Stimulated activated CD8-positive, alpha-beta memory T cell treated with anti-CD3 and anti-CD28 coated beads, Interleukin-4, amount 100 ng/mL, for 48 hours (primary cell): ENCODE measurements around the gene ERCC4.

Source experiments
- DNase-seq: peaks from one replicate; pipeline ENCODE4 v3.0.0-alpha.2; 2020

Gene ERCC4

GRCh38 chr16:13950821-13951547 lies 31.0 kb downstream of the ERCC4 start:
- DNase-seq, result no peak

- DNase-seq, result no peak
Measured at GRCh38 chr16:13951611-13952010, 31.7 kb downstream of the ERCC4 start.

DNA sequence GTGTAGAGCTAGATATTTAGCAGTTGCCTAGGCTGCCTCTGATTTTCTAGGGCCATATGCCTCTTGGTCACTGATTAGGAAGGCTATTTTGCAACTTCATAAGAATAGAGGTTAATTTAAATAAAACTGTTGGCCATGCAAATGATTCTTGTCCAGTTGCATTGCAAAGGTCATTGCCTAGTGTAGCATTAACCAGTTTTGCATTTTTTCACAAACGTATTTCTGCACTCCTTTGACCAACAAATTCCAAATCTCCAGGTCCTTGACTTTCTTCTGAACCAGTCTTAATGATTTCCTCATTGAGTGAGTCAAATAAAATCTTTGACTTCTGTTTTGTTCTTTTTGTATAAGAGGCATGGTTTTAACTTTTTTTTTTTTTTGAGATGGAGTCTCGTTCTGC lies 33.5 kb downstream of the ERCC4 start:
- no peak for DNase-seq

- DNase-seq, result no peak
Measured at GRCh38 chr16:13956635-13957196, 36.8 kb downstream of the ERCC4 start.

DNA sequence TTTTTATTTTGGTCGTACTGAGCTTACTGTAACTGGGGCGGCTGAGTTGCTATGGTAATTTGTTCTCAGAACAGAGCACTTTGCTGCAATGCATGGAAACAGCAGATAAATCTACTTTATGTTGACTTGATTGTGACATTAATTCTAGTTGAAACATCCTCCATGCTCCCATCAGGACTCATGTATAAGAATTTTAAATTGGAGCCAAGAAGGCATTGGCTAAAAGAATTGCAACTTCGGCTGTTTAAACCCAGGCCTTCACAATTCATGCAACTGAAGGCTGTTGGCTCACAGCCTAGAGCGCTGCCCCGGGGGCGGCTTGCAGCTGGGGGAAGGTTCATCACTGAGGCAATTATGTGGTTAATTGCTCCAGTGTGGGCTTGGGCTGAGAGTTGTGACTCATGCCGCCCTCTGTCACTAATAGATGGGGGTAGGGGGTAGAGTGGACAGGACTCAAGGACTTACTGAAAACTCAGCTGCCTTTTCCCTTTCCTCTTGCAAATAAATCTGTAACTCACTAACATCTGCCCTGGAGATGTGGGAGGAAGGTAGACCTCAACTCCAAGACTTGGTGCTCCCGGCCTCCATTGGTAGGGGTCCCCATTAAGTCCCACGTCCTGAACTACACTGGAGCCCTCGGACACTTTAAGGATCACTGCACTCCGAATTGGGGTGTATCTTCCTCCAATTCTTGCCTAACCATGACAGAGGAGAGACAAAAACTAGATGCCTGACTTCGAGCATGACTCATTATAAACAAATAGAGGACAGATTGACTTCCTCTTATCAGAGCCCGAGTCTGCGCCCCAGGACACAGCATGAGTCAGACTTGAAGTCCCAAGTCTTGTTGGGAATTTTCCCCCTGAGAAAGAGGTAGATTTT lies 37.5 kb downstream of the ERCC4 start:
- no peak for DNase-seq

DNA sequence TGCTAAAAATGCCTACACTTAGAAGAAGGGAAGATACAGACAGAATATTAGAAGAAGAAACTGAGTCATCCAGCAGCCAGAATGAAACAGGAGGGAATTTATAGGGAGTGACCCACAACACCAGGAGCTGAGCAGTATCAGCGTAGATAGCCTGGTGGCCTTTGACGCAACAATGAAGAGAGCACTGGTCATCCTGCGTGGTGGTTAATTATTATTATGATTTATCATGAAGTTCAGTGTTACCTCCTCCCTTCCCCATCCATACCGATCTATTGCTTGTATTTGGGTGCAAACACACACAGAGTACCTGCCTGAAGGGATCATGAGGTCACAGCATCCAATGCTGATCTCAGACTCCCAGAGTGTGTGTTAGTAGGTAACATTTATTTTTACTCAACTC lies 38.5 kb downstream of the ERCC4 start:
- no peak for DNase-seq

- DNase-seq, result no peak
Measured at GRCh38 chr16:13959626-13960025, 39.7 kb downstream of the ERCC4 start.

DNA sequence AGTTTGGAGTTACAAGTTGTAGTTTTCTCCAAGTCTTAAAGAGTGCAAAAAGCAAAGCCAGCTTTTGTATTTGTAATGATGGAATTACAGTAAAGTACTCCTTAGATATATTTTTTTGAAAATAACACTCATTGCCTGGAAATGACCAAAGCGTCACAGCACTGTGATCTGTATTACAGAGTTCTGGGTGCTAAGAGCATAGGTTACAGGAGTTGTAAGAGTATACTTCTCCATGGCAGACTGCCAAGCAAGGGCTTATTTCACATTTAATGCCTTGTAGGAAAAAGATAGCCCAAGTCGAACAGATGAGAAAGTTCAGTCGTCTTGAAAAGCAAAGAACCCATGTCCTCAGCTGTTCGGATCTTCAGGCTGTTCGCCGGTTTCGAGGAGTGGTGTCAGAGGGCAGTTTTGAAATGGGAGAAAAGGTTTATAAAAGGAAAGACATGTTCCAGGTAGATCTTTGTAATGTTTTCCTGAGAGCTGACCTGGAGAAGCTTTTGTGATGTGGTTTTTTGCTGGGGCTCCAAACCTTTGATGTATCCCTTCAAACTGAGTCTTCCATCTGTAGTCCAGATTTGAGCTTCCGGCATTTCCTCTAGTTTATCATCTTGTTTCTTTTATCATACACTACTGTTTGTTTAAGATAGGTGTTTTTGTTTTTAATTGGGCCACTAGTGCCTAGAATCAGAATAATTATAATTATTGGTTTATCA lies 41.3 kb downstream of the ERCC4 start:
- DNase-seq, result no peak

- DNase-seq, result no peak
Measured at GRCh38 chr16:13962232-13962631, 42.3 kb downstream of the ERCC4 start.

DNA sequence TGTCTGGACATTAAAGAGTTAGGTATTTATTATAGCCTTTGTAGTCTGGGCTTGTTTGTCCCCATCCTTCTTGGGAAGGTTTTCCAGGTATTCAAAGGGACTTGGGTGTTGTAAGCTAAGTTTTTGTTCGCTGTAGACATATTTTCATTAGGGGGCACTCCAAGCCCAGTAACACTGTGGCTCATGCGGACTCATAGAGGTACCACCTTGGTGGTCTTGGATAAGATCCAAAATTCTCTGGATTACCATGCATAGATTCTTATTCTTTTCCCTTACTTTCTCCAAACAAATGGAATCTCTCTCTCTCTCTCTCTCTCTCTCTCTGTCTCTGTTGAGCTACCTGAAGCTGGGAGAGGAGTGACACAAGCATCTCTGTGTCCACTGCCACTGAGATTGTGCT lies 48.9 kb downstream of the ERCC4 start:
- no peak for DNase-seq

DNA sequence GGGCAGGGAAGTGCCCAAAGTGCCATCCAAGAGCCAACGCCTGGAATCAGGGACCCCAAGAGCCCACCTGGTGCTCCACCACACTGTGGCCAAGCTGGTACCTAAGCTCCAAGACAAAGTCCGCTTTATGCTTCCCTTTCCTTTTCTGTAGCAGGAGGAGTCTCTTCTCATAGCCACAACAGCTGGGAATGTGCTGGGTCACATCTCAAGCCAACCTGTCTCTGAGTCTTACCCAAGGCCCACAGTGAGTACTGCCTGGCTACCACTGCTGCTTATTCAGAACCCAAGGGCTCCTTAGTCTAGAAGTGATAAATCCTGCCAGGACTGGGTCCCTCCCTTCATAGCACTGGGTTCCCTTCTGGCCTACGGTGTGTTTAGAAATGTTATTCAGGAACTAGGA lies 49.8 kb downstream of the ERCC4 start:
- no peak for DNase-seq

DNA sequence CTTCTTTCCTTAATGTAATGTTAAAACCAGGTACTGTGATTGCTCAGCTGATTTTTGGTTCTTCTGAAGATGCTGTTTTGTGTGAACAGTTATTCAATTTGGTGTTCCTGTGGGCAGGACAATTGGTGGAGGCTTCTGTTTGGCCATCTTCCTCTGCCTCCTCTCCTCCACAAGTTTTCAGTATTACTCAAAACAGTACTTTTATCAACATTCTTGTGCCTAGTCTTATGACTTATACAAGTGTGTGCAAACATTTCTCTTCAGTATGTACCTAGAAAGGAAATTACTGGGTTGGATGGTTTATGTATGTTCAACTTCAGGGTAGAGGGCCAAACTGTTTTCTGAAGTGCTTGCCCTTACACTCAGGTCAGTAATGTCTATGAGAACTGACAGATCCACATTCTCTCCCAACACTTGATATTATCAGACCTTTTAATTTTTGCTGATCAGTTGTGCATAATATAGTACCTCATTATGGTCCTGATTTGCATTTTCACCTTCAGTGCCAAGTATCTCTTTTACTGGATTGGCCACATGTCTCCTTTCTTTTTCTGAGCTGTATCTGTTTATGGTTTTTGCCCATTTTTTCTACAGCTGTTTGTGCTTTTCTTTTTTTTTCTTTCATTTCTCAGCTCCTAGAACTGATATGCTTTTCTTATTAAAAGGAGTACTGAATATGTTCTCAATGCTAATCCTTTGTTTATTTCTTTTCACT lies 50.9 kb downstream of the ERCC4 start:
- no peak for DNase-seq

DNA sequence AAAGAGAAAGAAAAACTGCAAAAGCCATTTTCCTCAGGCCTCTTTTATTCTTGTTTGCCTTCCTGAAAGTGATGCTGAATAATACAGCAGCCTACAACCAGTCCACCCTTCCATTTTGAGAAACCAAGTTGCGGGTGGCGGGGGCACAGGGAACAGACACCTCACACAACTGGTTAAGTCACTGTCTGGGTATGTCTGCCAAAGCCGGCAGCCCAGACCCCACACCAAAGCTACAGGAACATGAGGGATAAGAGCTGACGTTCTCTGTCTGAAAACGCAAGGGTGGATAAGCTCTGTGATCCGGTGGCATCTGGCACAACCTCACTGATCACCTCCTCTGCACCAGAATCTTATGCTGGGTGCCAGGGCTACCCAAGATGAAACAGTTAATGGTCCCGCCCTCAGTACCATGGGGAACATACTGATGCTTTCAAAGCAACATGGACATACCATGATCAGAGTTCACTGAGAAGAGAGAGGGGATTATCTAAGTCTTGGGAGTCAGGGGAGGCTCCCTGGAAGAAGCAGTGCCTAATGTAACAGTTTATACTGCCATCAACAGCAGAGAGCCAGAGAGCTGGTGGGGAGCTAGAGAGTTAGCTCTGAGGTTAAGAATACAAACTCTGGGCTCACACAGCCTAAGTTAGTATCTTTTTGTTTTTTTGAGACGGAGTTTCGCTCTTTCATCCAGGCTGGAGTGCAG lies 53.5 kb downstream of the ERCC4 start:
- DNase-seq, result no peak

DNA sequence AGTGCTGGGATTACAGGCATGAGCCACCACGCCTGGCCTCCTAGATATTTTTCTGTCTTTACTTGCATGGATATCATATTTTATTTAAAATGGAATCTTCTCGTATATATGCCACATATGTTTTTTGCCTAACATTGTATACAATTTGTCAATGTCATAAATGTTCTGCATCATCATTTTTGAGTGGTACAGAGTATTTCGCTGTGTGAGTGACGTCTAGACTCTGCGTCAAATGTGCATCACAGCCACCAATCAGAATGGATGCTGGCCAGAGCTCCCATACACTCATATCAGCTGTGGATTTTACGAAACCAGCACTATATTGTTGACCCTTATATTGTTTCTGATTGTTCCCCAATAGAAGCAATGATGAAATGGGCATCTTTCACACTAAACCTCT lies 57.2 kb downstream of the ERCC4 start:
- DNase-seq, result no peak

DNA sequence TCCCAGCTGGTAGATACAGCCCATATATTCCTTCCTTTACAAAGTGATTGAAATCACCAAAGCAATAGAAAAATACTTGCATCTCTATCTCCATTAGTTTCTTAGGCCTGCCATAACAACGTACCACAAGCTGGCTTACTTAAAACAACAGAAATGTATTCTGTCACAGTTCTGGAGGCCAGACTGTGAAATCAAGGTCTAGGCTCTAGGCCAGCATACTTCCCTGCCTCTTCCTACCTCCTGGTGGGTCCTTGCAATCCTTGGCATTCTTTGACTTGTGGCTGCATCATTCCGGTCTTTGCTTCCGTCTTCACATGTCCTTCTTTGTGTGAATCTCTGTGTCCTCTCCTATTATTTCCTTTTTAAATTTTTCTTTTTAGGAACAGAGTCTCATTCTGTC lies 62.5 kb downstream of the ERCC4 start:
- no peak for DNase-seq

DNA sequence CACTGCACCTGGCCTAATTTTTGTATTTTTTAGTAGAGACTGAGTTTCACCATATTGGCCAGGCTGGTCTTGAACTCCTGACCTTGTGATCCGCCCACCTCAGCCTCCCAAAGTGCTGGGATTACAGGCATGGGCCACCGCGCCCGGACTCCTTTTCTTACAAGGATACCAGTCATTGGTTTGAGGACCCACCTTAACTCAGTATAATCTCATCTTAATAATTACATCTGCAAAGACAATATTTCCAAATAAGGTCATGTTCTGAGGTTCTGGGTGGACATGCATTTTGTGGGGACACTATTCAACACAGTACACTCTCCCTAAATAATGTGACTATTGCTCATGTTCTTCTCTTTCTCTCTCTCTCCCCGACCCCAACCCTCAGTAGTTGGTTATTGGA lies 63.7 kb downstream of the ERCC4 start:
- no peak for DNase-seq

DNA sequence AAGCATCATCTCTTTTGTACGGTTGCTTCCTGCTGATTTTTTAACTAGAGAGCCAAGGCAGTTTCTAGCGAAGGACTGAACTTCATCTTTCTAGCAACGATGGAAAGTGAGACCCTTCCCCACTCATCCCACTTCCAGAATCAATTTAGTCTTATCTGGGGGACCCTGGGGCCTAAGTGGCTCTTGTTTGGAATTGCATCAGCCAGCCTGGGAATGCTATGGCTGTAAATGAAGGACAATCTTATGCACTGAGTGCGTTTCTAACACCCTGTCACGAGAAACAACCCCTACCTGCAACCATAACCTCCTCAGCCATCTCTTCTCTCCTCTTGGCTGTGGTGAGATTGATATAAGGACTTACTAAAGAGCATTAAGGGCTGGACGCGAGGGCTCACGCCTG lies 64.8 kb downstream of the ERCC4 start:
- DNase-seq, result no peak

DNA sequence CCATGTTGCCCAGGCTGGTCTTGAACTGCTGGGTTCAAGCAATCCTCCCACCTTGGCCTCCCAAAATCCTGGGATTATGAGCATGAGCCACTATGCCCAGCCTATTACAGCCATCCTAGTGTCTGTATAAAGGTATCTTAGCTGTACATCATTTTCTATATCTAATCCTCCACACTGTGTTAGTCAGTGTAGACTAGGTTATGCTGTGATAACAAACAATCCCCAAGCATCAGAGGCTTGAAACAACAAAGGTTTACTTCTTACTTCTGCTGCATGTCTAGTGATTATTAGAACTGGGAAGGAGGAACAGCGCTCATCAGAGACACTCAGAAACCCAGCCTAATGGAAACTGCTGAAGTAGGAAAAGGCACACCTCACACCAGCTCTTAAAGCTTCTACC lies 68.1 kb downstream of the ERCC4 start:
- DNase-seq, result no peak

DNA sequence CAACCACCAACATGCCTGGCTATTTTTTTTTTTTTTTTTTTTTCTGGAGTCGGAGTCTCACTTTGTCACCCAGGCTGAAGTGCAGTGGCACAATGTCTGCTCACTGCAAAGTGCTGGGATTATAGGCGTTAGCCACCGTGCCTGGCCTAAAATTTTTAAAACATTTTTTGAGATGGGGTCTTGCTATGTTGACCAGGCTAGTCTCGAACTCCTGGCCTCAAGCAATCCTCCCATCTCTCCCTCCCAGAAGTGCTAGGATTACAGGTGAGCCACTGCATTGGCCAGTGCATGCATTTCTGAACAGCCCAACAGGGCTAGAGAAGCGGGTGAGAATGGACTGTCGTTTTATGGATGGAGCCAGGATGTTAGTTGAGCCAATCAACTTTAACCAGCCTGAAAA lies 72.4 kb downstream of the ERCC4 start:
- no peak for DNase-seq

GRCh38 chr16:13992976-13993375 lies 73.0 kb downstream of the ERCC4 start:
- DNase-seq, result no peak

DNA sequence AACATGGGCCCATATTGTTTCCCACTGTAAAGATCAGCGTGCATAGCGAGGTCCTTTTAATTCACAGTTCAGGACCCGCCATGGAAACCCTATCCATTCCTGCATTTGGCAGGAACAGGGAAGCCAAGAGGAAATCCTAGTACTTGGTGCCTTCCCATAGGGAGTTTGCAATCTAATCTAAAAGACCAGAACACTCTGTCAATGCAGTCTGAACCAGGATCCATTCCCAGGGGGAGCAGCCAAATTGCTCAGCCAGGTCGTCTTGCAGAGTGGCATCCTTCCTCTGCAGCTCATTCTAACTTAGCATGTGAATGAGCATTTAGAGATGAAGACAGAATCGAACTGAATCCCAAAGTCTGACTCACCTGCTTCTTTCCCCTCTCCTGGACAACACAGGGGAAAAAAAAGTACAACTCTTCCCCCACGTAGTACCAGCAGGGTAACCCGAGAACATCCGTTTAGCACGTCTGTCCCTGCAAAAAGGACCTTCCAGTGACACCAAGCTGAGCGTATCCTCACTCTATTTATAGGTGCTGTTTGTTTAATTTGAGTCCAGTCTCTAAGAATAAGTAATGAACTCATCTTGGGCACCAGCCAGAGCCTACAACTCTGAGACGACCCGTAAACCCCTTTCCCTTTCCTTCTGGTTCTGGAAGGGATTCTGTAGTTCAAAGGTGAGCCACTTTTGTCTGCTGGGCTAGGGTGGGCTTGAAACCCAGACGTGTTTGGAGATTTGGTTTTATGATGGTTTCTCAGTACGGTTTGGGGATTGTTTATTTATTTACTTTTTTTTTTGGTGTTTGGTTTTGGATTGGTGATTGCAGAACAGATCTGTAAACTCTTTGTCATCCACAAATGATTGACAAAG lies 74.5 kb downstream of the ERCC4 start:
- DNase-seq, result no peak
